ENCODE data around the gene METTL9.
"Not testable (repeated sequence)": the region's sequence is repeated elsewhere in the genome, so short reads cannot be mapped to it uniquely, and the experiment has no call there.

METTL9 gene

GRCh38 chr16:21611198-21611555 lies 11.8 kb downstream of the METTL9 start:
- no peak for DNase-seq

- no peak for DNase-seq
These were observed 12.4 kb downstream of the METTL9 start for GRCh38 chr16:21611556-21612384.

GRCh38 chr16:21613361-21613760 lies 14.0 kb downstream of the METTL9 start:
- DNase-seq: no peak

- no peak for DNase-seq
These were observed 14.4 kb downstream of the METTL9 start for GRCh38 chr16:21613781-21614180.

- no peak for DNase-seq
These were observed 15.5 kb downstream of the METTL9 start for GRCh38 chr16:21614896-21615295.

- DNase-seq: no peak
These were observed 18.2 kb downstream of the METTL9 start for GRCh38 chr16:21617607-21618006.

GRCh38 chr16:21618281-21618680 lies 18.9 kb downstream of the METTL9 start:
- no peak for DNase-seq

- no peak for DNase-seq
These were observed 20.5 kb downstream of the METTL9 start for GRCh38 chr16:21619765-21620425.

GRCh38 chr16:21620592-21620991 lies 21.2 kb downstream of the METTL9 start:
- no peak for DNase-seq

- DNase-seq: no peak
These were observed 23.2 kb downstream of the METTL9 start for GRCh38 chr16:21622545-21622944.

GRCh38 chr16:21625026-21625425 lies 25.6 kb downstream of the METTL9 start:
- no peak for DNase-seq

- peak in 1 of 3 experiments; percentile 53 for DNase-seq
These were observed 27.4 kb downstream of the METTL9 start for GRCh38 chr16:21626659-21627277.

- no peak for DNase-seq
These were observed 28.8 kb downstream of the METTL9 start for GRCh38 chr16:21628121-21628726.

- DNase-seq: no peak
These were observed 29.4 kb downstream of the METTL9 start for GRCh38 chr16:21628772-21629171.

GRCh38 chr16:21629616-21630539 lies 30.5 kb downstream of the METTL9 start:
- not testable (repeated sequence) for DNase-seq

GRCh38 chr16:21630866-21631265 lies 31.5 kb downstream of the METTL9 start:
- not testable (repeated sequence) for DNase-seq

- DNase-seq: not testable (repeated sequence)
These were observed 32.0 kb downstream of the METTL9 start for GRCh38 chr16:21631376-21631775.

- not testable (repeated sequence) for DNase-seq
These were observed 32.7 kb downstream of the METTL9 start for GRCh38 chr16:21631951-21632575.

GRCh38 chr16:21634216-21634615 lies 34.8 kb downstream of the METTL9 start:
- DNase-seq: no peak

- not testable (repeated sequence) for DNase-seq
These were observed 36.3 kb downstream of the METTL9 start for GRCh38 chr16:21635694-21636093.

- DNase-seq: no peak
These were observed 37.9 kb downstream of the METTL9 start for GRCh38 chr16:21637032-21637968.
